ENCODE measurements around the gene CABCOCO1. TPM values are rescaled to one million over a fixed set of nuclear protein-coding genes. Genes with fewer than 3 reads are reported as not detected.

Gene CABCOCO1
- 3.4 and 6.2 TPM in 2 replicates for total RNA-seq (ENCODE audit: low replicate concordance)

- TF ChIP-seq, protein P1, sequence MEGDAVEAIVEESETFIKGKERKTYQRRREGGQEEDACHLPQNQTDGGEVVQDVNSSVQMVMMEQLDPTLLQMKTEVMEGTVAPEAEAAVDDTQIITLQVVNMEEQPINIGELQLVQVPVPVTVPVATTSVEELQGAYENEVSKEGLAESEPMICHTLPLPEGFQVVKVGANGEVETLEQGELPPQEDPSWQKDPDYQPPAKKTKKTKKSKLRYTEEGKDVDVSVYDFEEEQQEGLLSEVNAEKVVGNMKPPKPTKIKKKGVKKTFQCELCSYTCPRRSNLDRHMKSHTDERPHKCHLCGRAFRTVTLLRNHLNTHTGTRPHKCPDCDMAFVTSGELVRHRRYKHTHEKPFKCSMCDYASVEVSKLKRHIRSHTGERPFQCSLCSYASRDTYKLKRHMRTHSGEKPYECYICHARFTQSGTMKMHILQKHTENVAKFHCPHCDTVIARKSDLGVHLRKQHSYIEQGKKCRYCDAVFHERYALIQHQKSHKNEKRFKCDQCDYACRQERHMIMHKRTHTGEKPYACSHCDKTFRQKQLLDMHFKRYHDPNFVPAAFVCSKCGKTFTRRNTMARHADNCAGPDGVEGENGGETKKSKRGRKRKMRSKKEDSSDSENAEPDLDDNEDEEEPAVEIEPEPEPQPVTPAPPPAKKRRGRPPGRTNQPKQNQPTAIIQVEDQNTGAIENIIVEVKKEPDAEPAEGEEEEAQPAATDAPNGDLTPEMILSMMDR (IDR thresholded peaks at IDR 0.05; ENCODE audit: insufficient read depth, low read length) = no peak
- peak within 1 kb of the TSS; percentile 68 for H3K4me3 ChIP-seq (ENCODE audit: low read depth, low read length)
- DNase-seq (ENCODE audit: low read depth) = peak; percentile 47
Observed at GRCh38 chr10:61662794-61663259, at the start of gene CABCOCO1. CABCOCO1 (plus strand) TSS chr10:61662929; CDS start chr10:61662973, 44 bp downstream.

- DNase-seq (ENCODE audit: low read depth) = no peak
- H3K4me3 ChIP-seq (ENCODE audit: low read depth, low read length) = no peak overlapping the region
- TF ChIP-seq, protein P1 (IDR thresholded peaks at IDR 0.05; ENCODE audit: insufficient read depth, low read length) = no peak
Observed at GRCh38 chr10:61613665-61614064, 49.1 kb upstream of the CABCOCO1 start.

DNA sequence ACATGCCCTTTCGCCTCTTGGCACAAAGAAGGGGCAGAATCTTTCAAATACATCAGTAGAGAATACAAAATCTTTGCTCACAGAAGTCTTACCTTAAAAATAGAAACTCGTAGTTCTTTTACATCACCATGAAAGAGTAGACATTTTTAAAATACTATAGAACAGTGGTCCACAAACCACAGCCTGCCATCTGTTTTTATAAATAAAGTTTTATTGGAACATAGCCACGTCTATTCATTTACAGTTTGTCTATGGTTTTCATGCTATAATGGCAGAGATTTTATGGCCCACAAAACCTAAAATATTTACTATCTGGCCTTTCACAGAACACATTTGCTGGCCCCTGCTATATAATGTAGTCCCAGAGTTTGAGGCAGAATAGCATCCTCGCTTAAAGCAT lies 46.1 kb upstream of the CABCOCO1 start:
- H3K4me3 ChIP-seq (ENCODE audit: low read depth, low read length) = no peak overlapping the region
- TF ChIP-seq, protein P1 (IDR thresholded peaks at IDR 0.05; ENCODE audit: insufficient read depth, low read length) = no peak
- no peak for DNase-seq (ENCODE audit: low read depth)

DNA sequence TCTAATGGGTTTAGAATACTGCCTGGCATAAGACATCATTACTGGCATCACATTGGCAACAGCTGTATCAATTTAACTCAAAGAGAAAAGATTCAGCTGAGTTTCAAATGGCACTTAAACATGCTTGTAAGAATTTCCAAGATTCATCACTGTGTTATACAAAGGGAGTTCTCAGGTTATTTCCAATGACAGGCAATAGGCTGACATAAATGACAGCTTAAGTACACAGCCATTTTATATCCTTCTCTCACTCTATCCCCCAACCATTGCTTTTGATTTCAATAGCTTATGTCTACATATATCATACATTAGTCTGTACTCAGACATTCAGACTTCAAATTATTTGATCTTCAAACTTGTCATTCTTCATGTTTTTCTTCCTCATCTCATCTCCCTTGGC lies 45.5 kb upstream of the CABCOCO1 start:
- H3K4me3 ChIP-seq (ENCODE audit: low read depth, low read length) = no peak overlapping the region
- DNase-seq (ENCODE audit: low read depth) = no peak
- TF ChIP-seq, protein P1 (IDR thresholded peaks at IDR 0.05; ENCODE audit: insufficient read depth, low read length) = no peak

GRCh38 chr10:61617586-61617985 lies 45.1 kb upstream of the CABCOCO1 start:
- no peak overlapping the region for H3K4me3 ChIP-seq (ENCODE audit: low read depth, low read length)
- no peak for DNase-seq (ENCODE audit: low read depth)
- TF ChIP-seq, protein P1 (IDR thresholded peaks at IDR 0.05; ENCODE audit: insufficient read depth, low read length) = no peak

GRCh38 chr10:61618388-61618961 lies 44.3 kb upstream of the CABCOCO1 start:
- no peak overlapping the region for H3K4me3 ChIP-seq (ENCODE audit: low read depth, low read length)
- TF ChIP-seq, protein P1 (IDR thresholded peaks at IDR 0.05; ENCODE audit: insufficient read depth, low read length) = no peak
- no peak for DNase-seq (ENCODE audit: low read depth)

GRCh38 chr10:61620506-61620905 lies 42.2 kb upstream of the CABCOCO1 start:
- H3K4me3 ChIP-seq (ENCODE audit: low read depth, low read length) = no peak overlapping the region
- TF ChIP-seq, protein P1 (IDR thresholded peaks at IDR 0.05; ENCODE audit: insufficient read depth, low read length) = no peak
- DNase-seq (ENCODE audit: low read depth) = no peak
